Mesendoderm (in vitro differentiated cells): ENCODE data around the gene HOXD11.
A peak's percentile ranks its signal among the peaks of the same experiment; 100 is the strongest.

ENCODE experiments used
- DNase-seq: peaks from one replicate; pipeline ENCODE4 v3.0.0; 2013
- H2AK5ac ChIP-seq: 2 replicates; pipeline ENCODE4 v1.6.1; 2013; ENCODE audit warnings: low read length, inconsistent platforms
- H2BK120ac ChIP-seq: 2 replicates; pipeline ENCODE4 v1.6.1; 2013; ENCODE audit warnings: low read depth, mild to moderate bottlenecking, low read length, moderate library complexity, mixed read lengths
- H2BK15ac ChIP-seq: replicated peaks from 2 replicates; pipeline ENCODE4 v1.6.1; 2013; ENCODE audit warnings: low read depth, mild to moderate bottlenecking, moderate library complexity
- H2BK5ac ChIP-seq: 2 replicates; pipeline ENCODE4 v1.6.1; 2013; ENCODE audit warnings: low read length, inconsistent platforms
- H3K18ac ChIP-seq: 2 replicates; pipeline ENCODE4 v1.6.1; 2013; ENCODE audit warnings: mild to moderate bottlenecking, low read length, mixed read lengths
- H3K23ac ChIP-seq: one replicate; pipeline ENCODE4 v1.6.1; 2013; ENCODE audit warnings: low read length
- H3K27ac ChIP-seq: 2 replicates; pipeline ENCODE4 v1.5.1; 2013; ENCODE audit warnings: low read depth, mild to moderate bottlenecking, inconsistent platforms, low read length, moderate library complexity
- H3K27me3 ChIP-seq: 2 replicates; pipeline ENCODE4 v1.6.1; 2013; ENCODE audit warnings: low read length, control low read depth, mild to moderate bottlenecking, inconsistent platforms; ENCODE audit not compliant: insufficient read depth, poor library complexity
- H3K36me3 ChIP-seq: 2 replicates; pipeline ENCODE4 v1.6.1; 2013; ENCODE audit warnings: low read length, inconsistent platforms; ENCODE audit not compliant: control insufficient read depth, insufficient read depth
- H3K4ac ChIP-seq: one replicate; pipeline ENCODE4 v1.6.1; 2013; ENCODE audit warnings: low read depth, mild to moderate bottlenecking, low read length, moderate library complexity
- H3K4me1 ChIP-seq: 2 replicates; pipeline ENCODE4 v1.6.1; 2013; ENCODE audit warnings: low read depth, low read length, inconsistent platforms; ENCODE audit not compliant: control insufficient read depth
- H3K4me2 ChIP-seq: 2 replicates; pipeline ENCODE4 v1.6.1; 2013; ENCODE audit warnings: low read length
- H3K4me3 ChIP-seq: 2 replicates; pipeline ENCODE4 v1.5.1; 2013; ENCODE audit warnings: mild to moderate bottlenecking, low read length
- H3K56ac ChIP-seq: one replicate; pipeline ENCODE4 v1.6.1; 2013; ENCODE audit warnings: low read length
- H3K79me1 ChIP-seq: 2 replicates; pipeline ENCODE4 v1.6.1; 2013; ENCODE audit warnings: low read length, inconsistent platforms
- H3K79me2 ChIP-seq: 2 replicates; pipeline ENCODE4 v1.6.1; 2013; ENCODE audit warnings: mild to moderate bottlenecking, low read length; ENCODE audit not compliant: control insufficient read depth, insufficient read depth
- H3K9ac ChIP-seq: 2 replicates; pipeline ENCODE4 v1.6.1; 2013; ENCODE audit warnings: low read length, inconsistent platforms
- H4K5ac ChIP-seq: one replicate; pipeline ENCODE4 v1.6.1; 2013; ENCODE audit warnings: low read length
- H4K8ac ChIP-seq: one replicate; pipeline ENCODE4 v1.6.1; 2013; ENCODE audit warnings: low read depth, mild to moderate bottlenecking, control low read depth, low read length, moderate library complexity
- WGBS: extraction: QIAGEN DNeasy Blood & Tissue Kit; methylation state at CpG from one replicate; pipeline ENCODE4 v1.1.7; 2013; ENCODE audit warnings: low lambda C conversion rate, missing lambda C conversion rate; ENCODE audit not compliant: insufficient coverage; ENCODE audit errors: extremely low coverage; 5-methylcytosine and 5-hydroxymethylcytosine counted together

Gene HOXD11

DNA sequence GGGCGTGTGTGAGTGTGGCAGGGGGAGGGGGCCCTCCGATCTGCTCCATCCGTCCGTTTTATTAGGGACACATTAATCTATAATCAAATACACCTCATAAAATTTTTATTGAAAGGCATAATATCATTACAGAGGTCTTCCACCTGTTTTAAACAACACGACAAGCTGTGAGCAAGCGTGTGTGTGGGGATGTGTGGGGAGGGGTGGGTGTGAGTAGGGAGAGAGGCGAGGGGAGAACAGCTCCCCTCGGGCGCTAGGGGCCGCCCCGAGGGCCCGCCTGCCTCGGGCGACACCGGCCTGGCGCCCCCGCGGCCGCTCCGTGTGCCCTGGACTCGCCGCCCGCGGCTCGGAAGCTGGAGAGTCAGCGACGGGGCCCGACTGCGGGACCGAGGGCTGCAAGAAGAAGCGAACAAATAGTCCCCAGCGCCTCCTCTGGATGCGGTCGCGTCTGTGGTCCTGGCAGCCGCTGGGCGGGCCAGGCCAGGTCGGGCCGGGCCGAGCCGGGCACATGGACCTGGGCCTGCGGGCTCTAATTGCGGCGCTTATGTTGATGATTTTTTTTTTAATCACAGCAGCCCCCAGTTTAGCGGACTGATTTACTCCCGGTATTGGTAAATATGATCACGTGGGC lies 15.1 kb downstream of the HOXD11 start:
- Histone ChIP-seq H3K4me2 (peak overlapping the region; percentile 80), H3K9ac (no peak overlapping the region)

DNA sequence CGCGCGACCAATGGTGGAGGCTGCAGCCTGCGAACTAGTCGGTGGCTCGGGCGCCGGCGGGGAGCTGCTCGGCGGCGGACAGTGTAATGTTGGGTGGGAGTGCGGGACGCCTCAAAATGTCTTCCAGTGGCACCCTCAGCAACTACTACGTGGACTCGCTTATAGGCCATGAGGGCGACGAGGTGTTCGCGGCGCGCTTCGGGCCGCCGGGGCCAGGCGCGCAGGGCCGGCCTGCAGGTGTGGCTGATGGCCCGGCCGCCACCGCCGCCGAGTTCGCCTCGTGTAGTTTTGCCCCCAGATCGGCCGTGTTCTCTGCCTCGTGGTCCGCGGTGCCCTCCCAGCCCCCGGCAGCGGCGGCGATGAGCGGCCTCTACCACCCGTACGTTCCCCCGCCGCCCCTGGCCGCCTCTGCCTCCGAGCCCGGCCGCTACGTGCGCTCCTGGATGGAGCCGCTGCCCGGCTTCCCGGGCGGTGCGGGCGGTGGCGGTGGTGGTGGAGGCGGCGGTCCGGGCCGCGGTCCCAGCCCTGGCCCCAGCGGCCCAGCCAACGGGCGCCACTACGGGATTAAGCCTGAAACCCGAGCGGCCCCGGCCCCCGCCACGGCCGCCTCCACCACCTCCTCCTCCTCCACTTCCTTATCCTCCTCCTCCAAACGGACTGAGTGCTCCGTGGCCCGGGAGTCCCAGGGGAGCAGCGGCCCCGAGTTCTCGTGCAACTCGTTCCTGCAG lies 15.8 kb downstream of the HOXD11 start, which contains the start of gene HOXD9:
TSS of gene HOXD9 (plus strand) at position 37 of the 728 bp plus-strand sequence. CDS start at position 87, 50 bp downstream.
- H3K27ac ChIP-seq: no peak within 1 kb of the TSS
- no peak within 1 kb of the TSS for H3K4ac ChIP-seq
- DNase-seq: no peak
- H4K5ac ChIP-seq: no peak within 1 kb of the TSS
- H3K23ac ChIP-seq: no peak within 1 kb of the TSS
- no peak within 1 kb of the TSS for H3K4me3 ChIP-seq
- peaks cover 82% of the 10 kb centered on the region for H3K27me3 ChIP-seq
- no peak within 1 kb of the TSS for H2BK15ac ChIP-seq
- no peaks in the 10 kb centered on the region for H3K79me1 ChIP-seq
- no peak within 1 kb of the TSS for H3K18ac ChIP-seq
- H4K8ac ChIP-seq: no peak within 1 kb of the TSS
- no peaks in the 10 kb centered on the region for H3K4me1 ChIP-seq
- H2BK120ac ChIP-seq: no peak within 1 kb of the TSS
- H3K4me2 ChIP-seq: peak within 1 kb of the TSS; percentile 80
- no CpG with 5 or more reads among the region's 84 CpGs for WGBS
- H2BK5ac ChIP-seq: no peak within 1 kb of the TSS
- H3K79me2 ChIP-seq: no peaks in the 10 kb centered on the region
- H3K9ac ChIP-seq: no peak within 1 kb of the TSS
- no peak within 1 kb of the TSS for H2AK5ac ChIP-seq
- H3K36me3 ChIP-seq: no peaks in the 10 kb centered on the region
- H3K56ac ChIP-seq: no peak within 1 kb of the TSS

More for the DNA sequence above, 15.1 kb downstream of the HOXD11 start:
- H3K18ac ChIP-seq: no peak overlapping the region
- H2BK120ac ChIP-seq: no peak overlapping the region
- no peak overlapping the region for H2BK5ac ChIP-seq
- H2AK5ac ChIP-seq: no peak overlapping the region
- WGBS: no CpG with 5 or more reads among the region's 47 CpGs
- H3K4me3 ChIP-seq: no peak overlapping the region
- H3K23ac ChIP-seq: no peak overlapping the region
- no peaks in the 10 kb centered on the region for H3K79me2 ChIP-seq
- H3K79me1 ChIP-seq: no peaks in the 10 kb centered on the region
- H4K5ac ChIP-seq: no peak overlapping the region
- H3K27me3 ChIP-seq: peaks cover 87% of the 10 kb centered on the region
- no peak overlapping the region for H3K4ac ChIP-seq
- H3K27ac ChIP-seq: no peak overlapping the region
- H3K36me3 ChIP-seq: no peaks in the 10 kb centered on the region
- H4K8ac ChIP-seq: no peak overlapping the region
- H2BK15ac ChIP-seq: no peak overlapping the region
- peak; percentile 73 for DNase-seq
- H3K56ac ChIP-seq: no peak overlapping the region
- no peaks in the 10 kb centered on the region for H3K4me1 ChIP-seq

DNA sequence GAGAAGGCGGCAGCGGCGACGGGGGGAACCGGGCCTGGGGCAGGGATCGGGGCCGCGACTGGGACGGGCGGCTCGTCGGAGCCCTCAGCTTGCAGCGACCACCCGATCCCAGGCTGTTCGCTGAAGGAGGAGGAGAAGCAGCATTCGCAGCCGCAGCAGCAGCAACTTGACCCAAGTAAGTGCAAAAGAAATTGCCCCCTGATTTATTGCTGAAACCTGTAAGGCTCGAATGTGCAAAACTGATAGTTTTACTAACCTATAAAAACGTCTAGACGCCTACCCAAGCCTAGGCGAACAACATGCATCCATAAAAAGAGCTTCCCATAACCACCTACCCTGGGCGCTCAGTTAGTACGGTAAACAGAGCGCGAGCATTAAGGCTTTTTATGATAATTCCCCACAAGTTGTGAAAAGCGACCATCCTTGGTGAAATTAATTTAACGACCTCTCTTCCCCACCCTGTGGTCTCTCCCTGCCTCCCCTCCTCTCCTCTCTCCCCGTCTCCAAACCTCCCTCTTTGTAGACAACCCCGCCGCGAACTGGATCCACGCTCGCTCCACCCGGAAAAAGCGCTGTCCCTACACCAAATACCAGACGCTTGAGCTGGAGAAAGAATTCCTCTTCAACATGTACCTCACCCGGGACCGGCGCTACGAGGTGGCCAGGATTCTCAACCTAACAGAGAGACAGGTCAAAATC lies 16.5 kb downstream of the HOXD11 start:
- H3K23ac ChIP-seq: no peak overlapping the region
- no peak overlapping the region for H3K4ac ChIP-seq
- H3K4me2 ChIP-seq: no peak overlapping the region
- no peaks in the 10 kb centered on the region for H3K36me3 ChIP-seq
- H3K18ac ChIP-seq: no peak overlapping the region
- no peak overlapping the region for H3K9ac ChIP-seq
- no peak overlapping the region for H2BK15ac ChIP-seq
- no peaks in the 10 kb centered on the region for H3K79me2 ChIP-seq
- DNase-seq: no peak
- no peak overlapping the region for H2BK5ac ChIP-seq
- no peak overlapping the region for H3K56ac ChIP-seq
- H3K4me3 ChIP-seq: no peak overlapping the region
- no peak overlapping the region for H4K5ac ChIP-seq
- no peaks in the 10 kb centered on the region for H3K79me1 ChIP-seq
- H3K27ac ChIP-seq: no peak overlapping the region
- H2BK120ac ChIP-seq: no peak overlapping the region
- no peak overlapping the region for H4K8ac ChIP-seq
- no peaks in the 10 kb centered on the region for H3K4me1 ChIP-seq
- no CpG with 5 or more reads among the region's 40 CpGs for WGBS
- peaks cover 82% of the 10 kb centered on the region for H3K27me3 ChIP-seq
- no peak overlapping the region for H2AK5ac ChIP-seq

DNA sequence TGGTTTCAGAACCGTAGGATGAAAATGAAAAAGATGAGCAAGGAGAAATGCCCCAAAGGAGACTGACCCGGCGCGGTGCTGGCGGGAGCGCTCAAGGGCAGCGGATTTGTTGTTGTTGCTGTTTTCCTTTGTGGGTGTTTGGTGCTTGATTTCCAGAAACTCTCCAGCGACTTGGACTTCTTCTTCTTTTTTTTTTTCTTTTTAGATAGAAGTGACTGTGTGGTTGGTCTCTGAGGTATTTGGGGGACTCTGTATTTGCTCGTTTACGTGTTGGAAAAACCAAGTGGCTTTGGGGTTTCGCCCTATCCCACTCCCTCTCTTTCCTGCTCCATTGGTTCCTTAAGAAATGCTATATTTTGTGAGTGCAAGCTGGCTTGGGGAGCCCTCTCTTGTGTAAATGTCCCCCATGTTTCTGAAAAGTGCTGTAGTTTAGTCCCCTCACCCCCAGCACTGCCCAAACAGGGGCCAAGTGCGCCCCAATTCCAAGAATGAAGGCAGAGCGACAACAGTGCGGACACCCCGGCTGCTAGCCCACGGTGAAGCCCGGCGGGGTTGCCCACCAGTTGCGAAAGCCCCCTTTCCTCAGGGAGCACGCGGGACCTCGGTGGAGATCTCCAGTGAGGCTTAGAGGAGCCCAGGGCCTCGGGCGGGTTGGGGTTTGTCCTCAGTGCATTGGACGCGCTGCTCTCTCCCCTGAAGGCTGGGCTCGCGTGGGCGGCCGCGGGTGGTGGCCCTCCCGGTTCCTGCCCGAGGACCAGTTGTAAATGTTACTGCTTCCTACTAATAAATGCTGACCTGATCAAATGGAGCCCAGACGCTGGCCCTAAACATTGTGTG lies 17.2 kb downstream of the HOXD11 start:
- Histone ChIP-seq H2AK5ac (no peak overlapping the region), H2BK120ac (no peak overlapping the region), H3K79me1 (no peaks in the 10 kb centered on the region), H3K36me3 (no peaks in the 10 kb centered on the region), H2BK15ac (no peak overlapping the region), H4K5ac (no peak overlapping the region), H3K23ac (no peak overlapping the region), H3K4me1 (no peaks in the 10 kb centered on the region), H3K18ac (no peak overlapping the region), H4K8ac (no peak overlapping the region), H3K4me3 (no peak overlapping the region), H3K27ac (no peak overlapping the region), H3K27me3 (peaks cover 86% of the 10 kb centered on the region), H2BK5ac (no peak overlapping the region), H3K4ac (no peak overlapping the region), H3K79me2 (no peaks in the 10 kb centered on the region), H3K9ac (no peak overlapping the region), H3K56ac (no peak overlapping the region), H3K4me2 (no peak overlapping the region)
- WGBS: no CpG with 5 or more reads among the region's 34 CpGs
- no peak for DNase-seq

DNA sequence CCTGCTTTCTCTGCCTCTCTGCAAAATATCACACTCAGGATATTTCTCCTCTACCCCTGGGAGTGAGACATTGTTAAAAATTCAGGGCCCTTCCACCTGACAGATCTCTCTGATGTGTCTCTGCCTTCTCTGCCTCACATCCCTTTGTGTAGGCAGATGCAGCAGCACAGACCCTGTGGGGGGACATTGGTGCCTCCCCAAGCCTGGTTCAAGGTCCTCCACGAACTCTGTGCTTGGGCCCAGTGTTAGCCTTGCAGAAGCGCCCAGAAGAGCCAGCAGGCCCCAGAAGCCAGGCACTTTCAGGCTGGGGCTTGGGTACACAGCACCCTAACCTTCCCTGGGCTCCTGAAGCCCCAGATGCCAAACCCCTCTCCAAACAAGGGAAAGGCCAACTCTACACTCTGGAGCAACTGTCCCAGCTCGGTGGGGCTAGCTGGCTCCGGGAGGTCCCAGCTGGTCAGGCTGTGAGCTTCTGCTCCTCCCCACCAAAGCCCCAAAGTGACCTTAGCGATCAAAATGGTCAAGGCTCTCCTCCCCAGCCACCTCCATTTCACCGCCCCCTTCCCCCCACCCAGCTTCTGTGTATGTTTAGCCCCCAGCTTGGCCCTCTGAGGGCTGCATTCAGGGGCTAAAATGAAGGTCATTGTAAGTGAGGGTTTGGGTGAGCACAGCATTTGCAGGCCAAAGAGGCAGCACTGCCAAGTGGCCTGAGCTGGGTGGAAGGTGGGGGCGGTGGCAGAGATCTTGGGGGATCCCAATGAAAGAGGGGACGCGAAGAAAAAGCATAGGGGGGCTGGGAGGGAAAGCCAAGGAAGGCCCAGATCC lies 18.1 kb downstream of the HOXD11 start:
- H3K18ac ChIP-seq: no peak overlapping the region
- H3K27me3 ChIP-seq: peaks cover 84% of the 10 kb centered on the region
- DNase-seq: no peak

More for the DNA sequence above, 18.1 kb downstream of the HOXD11 start:
- no peaks in the 10 kb centered on the region for H3K79me1 ChIP-seq
- no peak overlapping the region for H2BK120ac ChIP-seq
- no peak overlapping the region for H2BK5ac ChIP-seq
- no peaks in the 10 kb centered on the region for H3K36me3 ChIP-seq
- no peak overlapping the region for H3K56ac ChIP-seq
- H3K79me2 ChIP-seq: no peaks in the 10 kb centered on the region
- H3K23ac ChIP-seq: no peak overlapping the region
- H3K27ac ChIP-seq: no peak overlapping the region
- no peak overlapping the region for H2AK5ac ChIP-seq
- no peak overlapping the region for H3K4me3 ChIP-seq
- no peak overlapping the region for H4K5ac ChIP-seq
- no peak overlapping the region for H4K8ac ChIP-seq
- no CpG with 5 or more reads among the region's 9 CpGs for WGBS
- no peak overlapping the region for H2BK15ac ChIP-seq
- no peak overlapping the region for H3K9ac ChIP-seq
- H3K4me1 ChIP-seq: no peaks in the 10 kb centered on the region
- H3K4ac ChIP-seq: no peak overlapping the region
- H3K4me2 ChIP-seq: no peak overlapping the region
